K562 (cell line): ENCODE results near the gene DYSF.

Source experiments
- ATF6 ChIP-seq: sonication (generic); formaldehyde crosslinking; IDR thresholded peaks from 2 replicates; pipeline ENCODE4 v1.4.0; 2020; ENCODE audit warnings: mild to moderate bottlenecking, missing genetic modification reagents
- CSDE1 ChIP-seq, 2 experiments: fragments of 450-650 bp; IDR thresholded peaks; 2 replicates each; pipeline ENCODE4 v1.6.1; 2016; ENCODE audit warnings: mild to moderate bottlenecking in 1 of 2
- FOSL1 ChIP-seq: fragments of 200-800 bp; sonication (Bioruptor generic); conservative IDR thresholded peaks from 2 replicates; pipeline ENCODE4 v1.6.1; 2016; ENCODE audit warnings: missing genetic modification characterization, missing compliant biosample characterization
- JUN ChIP-seq, 2 experiments: sonication (generic) in 1 of 2; formaldehyde crosslinking in 1 of 2; IDR thresholded peaks; 2 replicates each; pipeline versions ENCODE4 v1.6.1 to v1.8.0; 2012 to 2022; ENCODE audit warnings: borderline replicate concordance in 2 of 2, mild to moderate bottlenecking in 2 of 2, improper control_type of control experiment in 1 of 2, low read depth in 1 of 2, low read length in 1 of 2, missing genetic modification reagents in 1 of 2
- NCOA2 ChIP-seq, 2 experiments: fragments of 450-650 bp; IDR thresholded peaks; 2 replicates each; pipeline ENCODE4 v1.6.1; 2018; ENCODE audit warnings: mild to moderate bottlenecking in 2 of 2, moderate library complexity in 1 of 2; ENCODE audit not compliant: partially characterized antibody in 2 of 2
- SIRT6 ChIP-seq: IDR thresholded peaks from one replicate; pipeline ENCODE4 v1.6.1; 2012; ENCODE audit warnings: low read depth, mild to moderate bottlenecking, control low read depth, inconsistent platforms, low read length, moderate library complexity
- SMARCA5 ChIP-seq: fragments of 450-650 bp; IDR thresholded peaks from 2 replicates; pipeline ENCODE4 v1.6.1; 2016
- TFE3 ChIP-seq: fragments of 450-650 bp; formaldehyde crosslinking; IDR thresholded peaks from 2 replicates; pipeline ENCODE4 v1.4.0; 2020; ENCODE audit warnings: mild to moderate bottlenecking, mixed read lengths
- ZNF140 ChIP-seq: fragments of 250-450 bp; sonication (Bioruptor Pico); IDR thresholded peaks from 2 replicates; pipeline ENCODE4 v1.8.0; 2021; ENCODE audit warnings: moderate library complexity, mild to moderate bottlenecking, inconsistent platforms
- TF ChIP-seq, protein P1 (sequence below): fragments of 450-650 bp; IDR thresholded peaks from 2 replicates; pipeline ENCODE4 v1.6.1; 2018; ENCODE audit not compliant: partially characterized antibody
- TF ChIP-seq, protein P2 (sequence below): sonication (generic); formaldehyde crosslinking; IDR thresholded peaks from 2 replicates; pipeline ENCODE4 v1.8.0; 2023; ENCODE audit warnings: missing genetic modification reagents, mild to moderate bottlenecking, borderline replicate concordance
- TF ChIP-seq, protein P3 (sequence below): sonication (generic); formaldehyde crosslinking; IDR thresholded peaks from 2 replicates; pipeline ENCODE4 v1.8.1; 2022; ENCODE audit warnings: missing genetic modification reagents

DNA sequence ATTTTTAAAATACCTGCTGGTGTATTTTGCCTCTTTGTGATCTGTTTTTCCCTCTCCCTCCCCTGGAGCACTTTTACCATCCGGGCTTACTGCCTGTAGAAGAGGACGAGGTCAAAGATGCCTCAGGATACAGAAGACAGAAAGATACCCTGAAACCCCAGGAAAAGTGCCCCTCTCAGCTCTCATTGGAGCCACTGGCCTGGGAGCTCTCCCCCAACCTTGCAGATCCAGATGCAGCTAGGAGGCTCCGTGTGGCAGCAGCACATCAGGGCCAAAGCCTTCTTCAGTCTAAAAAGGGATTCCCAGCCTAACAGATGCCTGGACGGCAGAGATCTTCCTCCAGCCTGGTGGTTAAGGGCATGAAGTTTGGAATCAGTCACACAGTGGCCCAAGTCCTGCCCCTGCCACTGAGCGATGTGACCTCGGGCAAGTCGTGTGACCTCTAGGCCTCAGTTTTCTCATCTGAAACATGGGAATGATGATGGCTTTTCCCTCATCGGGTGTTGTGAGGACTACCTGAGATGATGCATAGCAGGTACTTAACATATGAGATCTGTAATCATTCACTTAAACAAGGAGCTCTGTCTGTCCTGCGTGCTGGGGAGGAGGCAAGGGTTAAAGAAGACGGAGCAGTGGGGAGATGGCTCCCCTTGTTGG is 239.4 kb downstream of the DYSF start:
- TF ChIP-seq JUN (IDR thresholded peaks at IDR 0.05; ENCODE audit: borderline replicate concordance, low read depth, low read length), result no peak
- TF ChIP-seq JUN (CRISPR knock-in tag; IDR thresholded peaks at IDR 0.05; ENCODE audit: borderline replicate concordance), result no peak
- TF ChIP-seq, protein P1, sequence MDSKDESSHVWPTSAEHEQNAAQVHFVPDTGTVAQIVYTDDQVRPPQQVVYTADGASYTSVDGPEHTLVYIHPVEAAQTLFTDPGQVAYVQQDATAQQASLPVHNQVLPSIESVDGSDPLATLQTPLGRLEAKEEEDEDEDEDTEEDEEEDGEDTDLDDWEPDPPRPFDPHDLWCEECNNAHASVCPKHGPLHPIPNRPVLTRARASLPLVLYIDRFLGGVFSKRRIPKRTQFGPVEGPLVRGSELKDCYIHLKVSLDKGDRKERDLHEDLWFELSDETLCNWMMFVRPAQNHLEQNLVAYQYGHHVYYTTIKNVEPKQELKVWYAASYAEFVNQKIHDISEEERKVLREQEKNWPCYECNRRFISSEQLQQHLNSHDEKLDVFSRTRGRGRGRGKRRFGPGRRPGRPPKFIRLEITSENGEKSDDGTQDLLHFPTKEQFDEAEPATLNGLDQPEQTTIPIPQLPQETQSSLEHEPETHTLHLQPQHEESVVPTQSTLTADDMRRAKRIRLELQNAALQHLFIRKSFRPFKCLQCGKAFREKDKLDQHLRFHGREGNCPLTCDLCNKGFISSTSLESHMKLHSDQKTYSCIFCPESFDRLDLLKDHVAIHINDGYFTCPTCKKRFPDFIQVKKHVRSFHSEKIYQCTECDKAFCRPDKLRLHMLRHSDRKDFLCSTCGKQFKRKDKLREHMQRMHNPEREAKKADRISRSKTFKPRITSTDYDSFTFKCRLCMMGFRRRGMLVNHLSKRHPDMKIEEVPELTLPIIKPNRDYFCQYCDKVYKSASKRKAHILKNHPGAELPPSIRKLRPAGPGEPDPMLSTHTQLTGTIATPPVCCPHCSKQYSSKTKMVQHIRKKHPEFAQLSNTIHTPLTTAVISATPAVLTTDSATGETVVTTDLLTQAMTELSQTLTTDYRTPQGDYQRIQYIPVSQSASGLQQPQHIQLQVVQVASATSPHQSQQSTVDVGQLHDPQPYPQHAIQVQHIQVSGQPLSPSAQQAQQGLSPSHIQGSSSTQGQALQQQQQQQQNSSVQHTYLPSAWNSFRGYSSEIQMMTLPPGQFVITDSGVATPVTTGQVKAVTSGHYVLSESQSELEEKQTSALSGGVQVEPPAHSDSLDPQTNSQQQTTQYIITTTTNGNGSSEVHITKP, result no peak
- TF ChIP-seq SMARCA5, result no peak
- no peak for TF ChIP-seq TFE3 (CRISPR knock-in tag)
- TF ChIP-seq, protein P2, sequence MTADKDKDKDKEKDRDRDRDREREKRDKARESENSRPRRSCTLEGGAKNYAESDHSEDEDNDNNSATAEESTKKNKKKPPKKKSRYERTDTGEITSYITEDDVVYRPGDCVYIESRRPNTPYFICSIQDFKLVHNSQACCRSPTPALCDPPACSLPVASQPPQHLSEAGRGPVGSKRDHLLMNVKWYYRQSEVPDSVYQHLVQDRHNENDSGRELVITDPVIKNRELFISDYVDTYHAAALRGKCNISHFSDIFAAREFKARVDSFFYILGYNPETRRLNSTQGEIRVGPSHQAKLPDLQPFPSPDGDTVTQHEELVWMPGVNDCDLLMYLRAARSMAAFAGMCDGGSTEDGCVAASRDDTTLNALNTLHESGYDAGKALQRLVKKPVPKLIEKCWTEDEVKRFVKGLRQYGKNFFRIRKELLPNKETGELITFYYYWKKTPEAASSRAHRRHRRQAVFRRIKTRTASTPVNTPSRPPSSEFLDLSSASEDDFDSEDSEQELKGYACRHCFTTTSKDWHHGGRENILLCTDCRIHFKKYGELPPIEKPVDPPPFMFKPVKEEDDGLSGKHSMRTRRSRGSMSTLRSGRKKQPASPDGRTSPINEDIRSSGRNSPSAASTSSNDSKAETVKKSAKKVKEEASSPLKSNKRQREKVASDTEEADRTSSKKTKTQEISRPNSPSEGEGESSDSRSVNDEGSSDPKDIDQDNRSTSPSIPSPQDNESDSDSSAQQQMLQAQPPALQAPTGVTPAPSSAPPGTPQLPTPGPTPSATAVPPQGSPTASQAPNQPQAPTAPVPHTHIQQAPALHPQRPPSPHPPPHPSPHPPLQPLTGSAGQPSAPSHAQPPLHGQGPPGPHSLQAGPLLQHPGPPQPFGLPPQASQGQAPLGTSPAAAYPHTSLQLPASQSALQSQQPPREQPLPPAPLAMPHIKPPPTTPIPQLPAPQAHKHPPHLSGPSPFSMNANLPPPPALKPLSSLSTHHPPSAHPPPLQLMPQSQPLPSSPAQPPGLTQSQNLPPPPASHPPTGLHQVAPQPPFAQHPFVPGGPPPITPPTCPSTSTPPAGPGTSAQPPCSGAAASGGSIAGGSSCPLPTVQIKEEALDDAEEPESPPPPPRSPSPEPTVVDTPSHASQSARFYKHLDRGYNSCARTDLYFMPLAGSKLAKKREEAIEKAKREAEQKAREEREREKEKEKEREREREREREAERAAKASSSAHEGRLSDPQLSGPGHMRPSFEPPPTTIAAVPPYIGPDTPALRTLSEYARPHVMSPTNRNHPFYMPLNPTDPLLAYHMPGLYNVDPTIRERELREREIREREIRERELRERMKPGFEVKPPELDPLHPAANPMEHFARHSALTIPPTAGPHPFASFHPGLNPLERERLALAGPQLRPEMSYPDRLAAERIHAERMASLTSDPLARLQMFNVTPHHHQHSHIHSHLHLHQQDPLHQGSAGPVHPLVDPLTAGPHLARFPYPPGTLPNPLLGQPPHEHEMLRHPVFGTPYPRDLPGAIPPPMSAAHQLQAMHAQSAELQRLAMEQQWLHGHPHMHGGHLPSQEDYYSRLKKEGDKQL (CRISPR knock-in tag), result no peak
- TF ChIP-seq ZNF140 (CRISPR knock-in tag), result no peak
- TF ChIP-seq FOSL1 (tag), result no peak
- no peak for TF ChIP-seq ATF6 (CRISPR knock-in tag)
- TF ChIP-seq CSDE1 (IDR thresholded peaks at IDR 0.05), result no peak
- no peak for TF ChIP-seq SIRT6
- TF ChIP-seq, protein P3, sequence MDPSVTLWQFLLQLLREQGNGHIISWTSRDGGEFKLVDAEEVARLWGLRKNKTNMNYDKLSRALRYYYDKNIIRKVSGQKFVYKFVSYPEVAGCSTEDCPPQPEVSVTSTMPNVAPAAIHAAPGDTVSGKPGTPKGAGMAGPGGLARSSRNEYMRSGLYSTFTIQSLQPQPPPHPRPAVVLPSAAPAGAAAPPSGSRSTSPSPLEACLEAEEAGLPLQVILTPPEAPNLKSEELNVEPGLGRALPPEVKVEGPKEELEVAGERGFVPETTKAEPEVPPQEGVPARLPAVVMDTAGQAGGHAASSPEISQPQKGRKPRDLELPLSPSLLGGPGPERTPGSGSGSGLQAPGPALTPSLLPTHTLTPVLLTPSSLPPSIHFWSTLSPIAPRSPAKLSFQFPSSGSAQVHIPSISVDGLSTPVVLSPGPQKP, result no peak
- no peak for TF ChIP-seq NCOA2 (IDR thresholded peaks at IDR 0.05; ENCODE audit: partially characterized antibody in 2 of 2)
